Neuronal stem cell (in vitro differentiated cells): ENCODE data around the gene DHRS7B. TPM values are rescaled to one million over a fixed set of nuclear protein-coding genes. Genes with fewer than 3 reads are reported as not detected.

Source experiments
- DNase-seq: peaks from one replicate; pipeline ENCODE4 v3.0.0-alpha.2; 2013; ENCODE audit warnings: low spot score
- H2AFZ ChIP-seq: one replicate; pipeline ENCODE4 v1.6.1; 2013; ENCODE audit warnings: mild to moderate bottlenecking, low read length, inconsistent platforms
- H2AK5ac ChIP-seq: 2 replicates; pipeline ENCODE4 v1.6.1; 2013; ENCODE audit warnings: low read depth, mild to moderate bottlenecking, inconsistent platforms, low read length, moderate library complexity, mixed read lengths
- H2BK120ac ChIP-seq: 2 replicates; pipeline ENCODE4 v1.6.1; 2013; ENCODE audit warnings: low read depth, mild to moderate bottlenecking, inconsistent platforms, low read length, moderate library complexity, mixed read lengths
- H2BK12ac ChIP-seq: one replicate; pipeline ENCODE4 v1.6.1; 2013; ENCODE audit warnings: low read length, inconsistent platforms
- H2BK15ac ChIP-seq: 2 replicates; pipeline ENCODE4 v1.6.1; 2013; ENCODE audit warnings: mild to moderate bottlenecking, low read length, inconsistent platforms, mixed read lengths
- H2BK5ac ChIP-seq: one replicate; pipeline ENCODE4 v1.6.1; 2013; ENCODE audit warnings: inconsistent platforms, mild to moderate bottlenecking, low read length, moderate library complexity
- H3K14ac ChIP-seq: one replicate; pipeline ENCODE4 v1.6.1; 2013; ENCODE audit warnings: low read length, inconsistent platforms
- H3K18ac ChIP-seq: 2 replicates; pipeline ENCODE4 v1.6.1; 2013; ENCODE audit warnings: low read length, inconsistent platforms
- H3K23ac ChIP-seq: 2 replicates; pipeline ENCODE4 v1.6.1; 2013; ENCODE audit warnings: low read depth, mild to moderate bottlenecking, mixed read lengths, low read length, inconsistent platforms; ENCODE audit not compliant: poor library complexity
- H3K27ac ChIP-seq: replicated peaks from 3 replicates; pipeline ENCODE4 v1.5.1; 2013; ENCODE audit warnings: low read length, inconsistent platforms
- H3K27me3 ChIP-seq, 3 experiments: 2 replicates each; pipeline ENCODE4 v1.6.1; 2013; ENCODE audit warnings: low read length in 3 of 3, mild to moderate bottlenecking in 2 of 3, inconsistent platforms in 1 of 3, low read depth in 1 of 3, mixed read lengths in 1 of 3, moderate library complexity in 1 of 3; ENCODE audit not compliant: control insufficient read depth in 3 of 3, insufficient read depth in 3 of 3
- H3K36me3 ChIP-seq, 2 donors: replicated peaks in 1 of 2; 2 replicates each; pipeline ENCODE4 v1.6.1; 2013; ENCODE audit warnings: low read length in 2 of 2; ENCODE audit not compliant: control insufficient read depth in 2 of 2, insufficient read depth in 2 of 2
- H3K4ac ChIP-seq: 2 replicates; pipeline ENCODE4 v1.6.1; 2013; ENCODE audit warnings: inconsistent platforms, mild to moderate bottlenecking, low read length, moderate library complexity
- H3K4me1 ChIP-seq, 2 donors: 1 replicate in 1 of 2; 2 replicates in 1 of 2; pipeline ENCODE4 v1.6.1; 2013; ENCODE audit warnings: low read length in 2 of 2, low read depth in 1 of 2; ENCODE audit not compliant: control insufficient read depth in 2 of 2, insufficient read depth in 1 of 2
- H3K4me2 ChIP-seq: one replicate; pipeline ENCODE4 v1.6.1; 2013; ENCODE audit warnings: mild to moderate bottlenecking, low read length, inconsistent platforms; ENCODE audit not compliant: insufficient read depth, poor library complexity, severe bottlenecking
- H3K4me3 ChIP-seq, 2 donors: 2 replicates each; pipeline ENCODE4 v1.5.1; 2013; ENCODE audit warnings: low read length in 2 of 2, mild to moderate bottlenecking in 2 of 2, inconsistent platforms in 1 of 2, moderate library complexity in 1 of 2
- H3K79me1 ChIP-seq: one replicate; pipeline ENCODE4 v1.6.1; 2013; ENCODE audit warnings: low read depth, mild to moderate bottlenecking, inconsistent platforms, low read length, moderate library complexity
- H3K9ac ChIP-seq: one replicate; pipeline ENCODE4 v1.6.1; 2013; ENCODE audit warnings: mild to moderate bottlenecking, low read depth, low read length, inconsistent platforms; ENCODE audit not compliant: poor library complexity
- H3K9me3 ChIP-seq, 2 donors: replicated peaks in 1 of 2; 2 replicates each; pipeline versions ENCODE3 to v1.6.1; 2013; ENCODE audit warnings: low read length in 2 of 2, mild to moderate bottlenecking in 2 of 2, inconsistent platforms in 1 of 2, low read depth in 1 of 2, mixed read lengths in 1 of 2, moderate library complexity in 1 of 2; ENCODE audit not compliant: control insufficient read depth in 2 of 2, insufficient read depth in 1 of 2
- H4K8ac ChIP-seq: one replicate; pipeline ENCODE4 v1.6.1; 2013; ENCODE audit warnings: low read depth, mild to moderate bottlenecking, inconsistent platforms, low read length, moderate library complexity
- H4K91ac ChIP-seq: one replicate; pipeline ENCODE4 v1.6.1; 2013; ENCODE audit warnings: low read length, low read depth, mild to moderate bottlenecking, inconsistent platforms; ENCODE audit not compliant: poor library complexity
- WGBS, 2 donors: extraction: QIAGEN DNeasy Blood & Tissue Kit; methylation state at CpG; one replicate each; pipeline ENCODE4 v1.1.7; 2013; ENCODE audit warnings: missing lambda C conversion rate in 2 of 2, mixed read lengths in 1 of 2; ENCODE audit not compliant: insufficient read length in 2 of 2, insufficient replicate concordance in 1 of 2; ENCODE audit errors: extremely low coverage in 2 of 2; 5-methylcytosine and 5-hydroxymethylcytosine counted together
- small RNA-seq: library from polyadenylated mRNA; stranded (forward); fragments of <200 nt; extraction: miRNeasy Mini kit (QIAGEN cat#:217004); gene quantifications from one replicate; pipeline ENCODE3, GENCODE V24; 2013; ENCODE audit not compliant: insufficient read depth

DHRS7B gene

DNA sequence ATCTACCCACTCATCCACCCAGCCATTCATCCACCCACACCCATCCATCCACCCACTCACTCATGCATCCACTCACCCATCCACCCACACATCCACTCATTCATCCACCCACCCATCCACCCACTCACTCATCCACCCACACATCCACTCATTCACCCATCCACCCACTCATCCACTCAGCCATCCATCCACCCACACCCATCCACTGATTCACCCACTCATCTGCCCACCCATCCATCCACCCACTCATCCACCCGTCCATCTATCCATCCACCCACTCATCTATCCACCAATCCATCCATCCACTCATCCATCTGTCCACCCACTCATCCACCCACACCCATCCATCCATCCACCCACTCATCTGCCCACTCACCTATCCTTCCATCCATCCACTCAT, 109.2 kb downstream of the DHRS7B start:
- no peak overlapping the region for H4K91ac ChIP-seq
- H3K18ac ChIP-seq: no peak overlapping the region
- H2BK12ac ChIP-seq: no peak overlapping the region
- no peaks in the 10 kb centered on the region for H3K27me3 ChIP-seq
- H2AFZ ChIP-seq: no peak overlapping the region
- peaks cover 1 to 4% of the 10 kb centered on the region in 2 donors for H3K9me3 ChIP-seq
- H2BK120ac ChIP-seq: no peak overlapping the region
- H3K36me3 ChIP-seq: no peaks in the 10 kb centered on the region
- H3K79me1 ChIP-seq: no peaks in the 10 kb centered on the region
- H3K14ac ChIP-seq: no peak overlapping the region
- no peak overlapping the region for H3K4me2 ChIP-seq
- no peak overlapping the region for H4K8ac ChIP-seq
- H3K9ac ChIP-seq: no peak overlapping the region
- H3K4me3 ChIP-seq: no peak overlapping the region
- WGBS, 2 donors: no CpG with 5 or more reads among the region's 1 CpG
- no peak overlapping the region for H3K27ac ChIP-seq
- no peak for DNase-seq
- no peak overlapping the region for H3K4ac ChIP-seq
- no peak overlapping the region for H2BK15ac ChIP-seq
- H3K4me1 ChIP-seq: peaks cover 9 to 10% of the 10 kb centered on the region in 2 donors
- H2AK5ac ChIP-seq: no peak overlapping the region
- no peak overlapping the region for H2BK5ac ChIP-seq
- H3K23ac ChIP-seq: no peak overlapping the region

DNA sequence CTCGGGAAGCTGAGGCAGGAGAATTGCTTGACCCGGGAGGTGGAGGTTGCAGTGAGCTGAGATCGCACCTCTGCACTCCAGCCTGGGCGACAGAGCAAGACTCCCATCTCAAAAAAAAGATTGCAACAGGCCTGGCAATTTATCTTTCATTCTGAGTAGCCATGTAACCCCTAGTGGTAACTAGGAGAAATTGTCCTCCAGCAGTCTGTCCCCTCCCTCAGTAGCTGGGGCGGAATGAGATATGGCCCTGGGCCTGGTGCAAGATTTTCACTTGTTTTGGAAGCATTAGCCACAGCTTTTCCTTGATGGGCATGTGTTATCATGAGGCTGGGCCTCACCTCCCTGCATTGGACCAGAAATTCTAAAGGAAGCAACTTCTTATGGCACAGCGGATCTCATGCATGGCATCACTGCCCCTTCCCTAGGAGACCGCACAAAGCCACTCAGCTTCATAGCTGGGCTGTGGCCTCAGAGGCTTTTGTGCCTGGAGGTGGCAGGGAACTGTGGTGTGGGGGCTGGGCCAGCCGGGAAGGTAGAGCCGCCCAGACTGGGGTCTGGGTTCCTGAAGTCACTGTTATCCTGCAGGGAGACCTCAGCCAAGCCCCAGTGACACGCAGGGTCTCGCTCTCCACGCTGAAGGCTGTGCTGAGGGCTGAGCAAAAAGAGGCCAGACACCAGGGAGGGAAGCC, 113.1 kb downstream of the DHRS7B start:
- no peak overlapping the region for H2BK15ac ChIP-seq
- H3K4me3 ChIP-seq: no peak overlapping the region
- no peak overlapping the region for H3K4ac ChIP-seq
- no peak overlapping the region for H2AK5ac ChIP-seq
- H3K9me3 ChIP-seq: no peaks in the 10 kb centered on the region
- H3K79me1 ChIP-seq: no peaks in the 10 kb centered on the region
- no peaks in the 10 kb centered on the region for H3K27me3 ChIP-seq
- no peak overlapping the region for H4K91ac ChIP-seq
- no peak overlapping the region for H3K23ac ChIP-seq
- no peak overlapping the region for H3K14ac ChIP-seq
- peak overlapping the region; percentile 4 for H2BK12ac ChIP-seq
- DNase-seq: no peak
- peak overlapping the region; percentile 38 for H3K27ac ChIP-seq
- peak overlapping the region; percentile 56 for H2AFZ ChIP-seq
- peak overlapping the region; percentile 57 for H3K9ac ChIP-seq
- WGBS, 2 donors: no CpG with 5 or more reads among the region's 12 CpGs
- H2BK120ac ChIP-seq: no peak overlapping the region
- H3K36me3 ChIP-seq: no peaks in the 10 kb centered on the region
- peak overlapping the region; percentile 89 for H3K18ac ChIP-seq
- H2BK5ac ChIP-seq: no peak overlapping the region
- peaks cover 14 to 18% of the 10 kb centered on the region in 2 donors for H3K4me1 ChIP-seq
- H3K4me2 ChIP-seq: no peak overlapping the region
- no peak overlapping the region for H4K8ac ChIP-seq

DNA sequence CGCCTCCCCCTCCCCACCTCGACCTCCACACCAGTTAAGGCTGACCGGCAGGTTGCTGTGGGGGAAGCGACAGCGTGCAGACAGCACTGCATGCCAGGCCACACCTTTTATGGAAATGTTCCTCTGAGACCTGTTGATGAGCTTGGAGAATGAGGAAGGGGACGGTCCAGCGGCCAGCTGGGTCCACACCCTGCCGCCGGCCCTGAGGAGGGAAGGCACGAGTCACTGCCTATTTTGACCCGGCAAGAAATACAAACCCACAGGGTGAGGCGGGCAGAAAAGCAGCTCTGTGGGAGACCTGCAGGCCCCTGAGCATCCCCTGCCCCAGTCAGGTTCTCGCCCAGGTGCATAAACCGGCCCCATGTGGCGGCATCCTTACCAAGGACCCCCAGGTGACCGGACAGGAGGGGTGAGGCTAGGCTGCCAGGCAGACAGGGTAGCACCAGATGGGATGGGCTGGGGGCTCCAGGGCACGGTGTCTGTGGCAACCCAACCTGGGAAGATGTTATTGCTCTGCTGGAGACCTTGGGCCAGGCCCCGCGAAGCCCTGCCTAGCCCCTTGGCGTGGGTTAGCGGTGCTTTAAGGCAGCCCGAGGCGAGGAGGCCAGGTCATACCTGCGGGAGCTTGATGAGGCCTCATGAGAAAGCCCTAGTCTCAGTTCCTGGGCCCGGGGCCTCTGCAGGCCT, 113.7 kb downstream of the DHRS7B start:
- no peak overlapping the region for H2BK5ac ChIP-seq
- peak overlapping the region; percentile 15 for H2BK15ac ChIP-seq
- DNase-seq: no peak
- H3K27ac ChIP-seq: no peak overlapping the region
- H2AK5ac ChIP-seq: peak overlapping the region; percentile 3
- H3K4me2 ChIP-seq: no peak overlapping the region
- H2AFZ ChIP-seq: peak overlapping the region; percentile 56
- H3K4me3 ChIP-seq: no peak overlapping the region
- no peak overlapping the region for H3K9ac ChIP-seq
- H4K91ac ChIP-seq: no peak overlapping the region
- peak overlapping the region; percentile 89 for H3K18ac ChIP-seq
- WGBS, 2 donors: no CpG with 5 or more reads among the region's 25 CpGs
- H3K4me1 ChIP-seq: peaks cover 14 to 18% of the 10 kb centered on the region in 2 donors
- no peaks in the 10 kb centered on the region for H3K36me3 ChIP-seq
- no peak overlapping the region for H3K23ac ChIP-seq
- no peaks in the 10 kb centered on the region for H3K27me3 ChIP-seq
- H3K79me1 ChIP-seq: no peaks in the 10 kb centered on the region
- H2BK120ac ChIP-seq: no peak overlapping the region
- peak overlapping the region; percentile 4 for H2BK12ac ChIP-seq
- H4K8ac ChIP-seq: no peak overlapping the region
- no peak overlapping the region for H3K14ac ChIP-seq
- H3K9me3 ChIP-seq: no peaks in the 10 kb centered on the region
- no peak overlapping the region for H3K4ac ChIP-seq

Small RNA genes within 50 kb of the gene (small RNA-seq; reads per million reads assigned to genes)
- gene RN7SL426P: not detected
